Smooth muscle cell (in vitro differentiated cells): ENCODE measurements around the gene DLG4. TPM values are rescaled to one million over a fixed set of nuclear protein-coding genes. Genes with fewer than 3 reads are reported as not detected.

ENCODE experiments used
- DNase-seq: peaks from one replicate; lab custom pipeline; 2025; ENCODE audit not compliant: unreplicated experiment; lab: John Stamatoyannopoulos, UW
- H2AFZ ChIP-seq: fragments of 200-600 bp; sonication (generic); 2 replicates; pipeline ENCODE4 v1.6.0; 2016; ENCODE audit warnings: antibody characterized with exemption, low read depth, mild to moderate bottlenecking
- H3F3A ChIP-seq: fragments of 200-600 bp; sonication (generic); 2 replicates; pipeline ENCODE4 v1.6.0; 2017; ENCODE audit warnings: antibody characterized with exemption, low read depth
- H3K27ac ChIP-seq: fragments of 200-600 bp; sonication (generic); 2 replicates; pipeline ENCODE4 v1.5.1; 2016; ENCODE audit warnings: low read depth, mild to moderate bottlenecking
- H3K27me3 ChIP-seq: fragments of 200-600 bp; sonication (generic); 2 replicates; pipeline ENCODE4 v1.6.1; 2016; ENCODE audit warnings: low read depth, mild to moderate bottlenecking
- H3K36me3 ChIP-seq: fragments of 200-600 bp; sonication (generic); 2 replicates; pipeline ENCODE4 v1.5.1; 2016; ENCODE audit warnings: low read depth
- H3K4me1 ChIP-seq: fragments of 200-600 bp; sonication (generic); 2 replicates; pipeline ENCODE4 v1.5.1; 2016; ENCODE audit warnings: low read depth
- H3K4me2 ChIP-seq: fragments of 200-600 bp; sonication (generic); 2 replicates; pipeline ENCODE4 v1.6.0; 2016; ENCODE audit warnings: mild to moderate bottlenecking
- H3K4me3 ChIP-seq: fragments of 200-600 bp; sonication (generic); 2 replicates; pipeline ENCODE4 v1.5.1; 2016; ENCODE audit warnings: mild to moderate bottlenecking
- H3K79me2 ChIP-seq: fragments of 200-600 bp; sonication (generic); 2 replicates; pipeline ENCODE4 v1.6.0; 2016; ENCODE audit warnings: low read depth, mild to moderate bottlenecking
- H3K9ac ChIP-seq: fragments of 200-600 bp; sonication (generic); 2 replicates; pipeline ENCODE4 v1.6.0; 2016; ENCODE audit warnings: low read depth
- H3K9me3 ChIP-seq: fragments of 200-600 bp; sonication (generic); replicated peaks from 2 replicates; pipeline ENCODE4 v1.5.1; 2016; ENCODE audit warnings: low read depth
- H4K20me1 ChIP-seq: fragments of 200-600 bp; sonication (generic); 2 replicates; pipeline ENCODE4 v1.6.0; 2016; ENCODE audit warnings: low read depth
- WGBS: methylation state at CpG from one replicate; pipeline ENCODE4 v1.1.7; 2016; ENCODE audit warnings: low lambda C conversion rate; 5-methylcytosine and 5-hydroxymethylcytosine counted together
- polyA plus RNA-seq: library from polyadenylated mRNA; unstranded; fragments of >200 nt; fragmentation: Nextera tagmentation; extraction: Ambion mirVana; gene quantifications from 2 replicates; pipeline ENCODE4 v1.2.1, GENCODE V29; 2016
- total RNA-seq: library from RNA; depleted of rRNA; stranded (reverse); fragments of >200 nt; gene quantifications from 2 replicates; pipeline ENCODE4 v1.2.3, GENCODE V29; 2014
- TF ChIP-seq, protein P1 (sequence below): fragments of 200-600 bp; sonication (generic); IDR thresholded peaks from 2 replicates; pipeline ENCODE4 v1.5.1; 2017; ENCODE audit warnings: borderline replicate concordance, mild to moderate bottlenecking, antibody characterized with exemption; ENCODE audit not compliant: insufficient read depth, poor library complexity, severe bottlenecking

DLG4 gene
- total and polyA plus RNA-seq, 2 experiments from 2014 or later = 2.3 to 9.4 TPM

DNA sequence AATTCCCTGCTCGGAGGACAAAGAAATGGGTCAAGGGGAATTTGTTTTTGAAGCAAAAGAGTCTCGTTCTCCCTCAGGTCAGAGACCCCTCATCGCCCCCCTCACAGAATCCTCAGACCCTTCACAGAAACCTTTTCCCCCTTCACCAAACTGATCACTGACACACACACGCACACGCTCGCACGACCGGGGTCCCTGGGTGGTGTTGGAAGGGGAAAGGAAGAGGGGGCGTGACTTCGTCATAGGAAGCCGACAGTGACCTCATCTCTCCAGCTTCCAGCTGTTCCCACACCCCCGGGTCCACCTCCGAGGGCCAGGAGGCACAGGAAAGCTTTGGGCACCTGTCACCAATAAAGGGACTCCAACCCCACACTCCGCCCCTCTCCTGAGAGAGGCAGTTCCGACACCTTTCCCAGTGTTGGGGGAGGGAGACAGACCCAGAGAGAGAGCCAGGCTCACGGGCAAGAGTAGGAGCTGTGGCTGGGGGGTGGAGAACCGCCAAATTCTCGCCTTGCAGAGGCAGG, 41.6 kb downstream of the DLG4 start:
- Histone ChIP-seq H3F3A (no peaks in the 10 kb centered on the region), H3K4me1 (no peaks in the 10 kb centered on the region), H3K79me2 (no peaks in the 10 kb centered on the region), H3K4me2 (peak overlapping the region; percentile 90), H2AFZ (peak overlapping the region; percentile 36), H3K27ac (peak overlapping the region; percentile 9), H3K9ac (peak overlapping the region; percentile 71), H3K9me3 (no peaks in the 10 kb centered on the region), H3K27me3 (no peaks in the 10 kb centered on the region), H3K36me3 (no peaks in the 10 kb centered on the region), H3K4me3 (peak overlapping the region; percentile 59), H4K20me1 (no peaks in the 10 kb centered on the region)
- TF ChIP-seq, protein P1, sequence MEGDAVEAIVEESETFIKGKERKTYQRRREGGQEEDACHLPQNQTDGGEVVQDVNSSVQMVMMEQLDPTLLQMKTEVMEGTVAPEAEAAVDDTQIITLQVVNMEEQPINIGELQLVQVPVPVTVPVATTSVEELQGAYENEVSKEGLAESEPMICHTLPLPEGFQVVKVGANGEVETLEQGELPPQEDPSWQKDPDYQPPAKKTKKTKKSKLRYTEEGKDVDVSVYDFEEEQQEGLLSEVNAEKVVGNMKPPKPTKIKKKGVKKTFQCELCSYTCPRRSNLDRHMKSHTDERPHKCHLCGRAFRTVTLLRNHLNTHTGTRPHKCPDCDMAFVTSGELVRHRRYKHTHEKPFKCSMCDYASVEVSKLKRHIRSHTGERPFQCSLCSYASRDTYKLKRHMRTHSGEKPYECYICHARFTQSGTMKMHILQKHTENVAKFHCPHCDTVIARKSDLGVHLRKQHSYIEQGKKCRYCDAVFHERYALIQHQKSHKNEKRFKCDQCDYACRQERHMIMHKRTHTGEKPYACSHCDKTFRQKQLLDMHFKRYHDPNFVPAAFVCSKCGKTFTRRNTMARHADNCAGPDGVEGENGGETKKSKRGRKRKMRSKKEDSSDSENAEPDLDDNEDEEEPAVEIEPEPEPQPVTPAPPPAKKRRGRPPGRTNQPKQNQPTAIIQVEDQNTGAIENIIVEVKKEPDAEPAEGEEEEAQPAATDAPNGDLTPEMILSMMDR = no peak
- WGBS = 4% methylated on average over 18 of the region's 18 CpGs
- no peak for DNase-seq

GRCh38 chr17:7177191-7177953, 42.3 kb downstream of the DLG4 start:
- Histone ChIP-seq H3K4me3 (peak overlapping the region; percentile 59), H3K4me1 (no peaks in the 10 kb centered on the region), H3K27me3 (no peaks in the 10 kb centered on the region), H3K9ac (peak overlapping the region; percentile 73), H3K79me2 (no peaks in the 10 kb centered on the region), H3K27ac (peak overlapping the region; percentile 9), H3F3A (no peaks in the 10 kb centered on the region), H4K20me1 (no peaks in the 10 kb centered on the region), H3K36me3 (no peaks in the 10 kb centered on the region), H3K9me3 (no peaks in the 10 kb centered on the region), H2AFZ (peak overlapping the region; percentile 36), H3K4me2 (peak overlapping the region; percentile 90)
- 1% methylated on average over 30 of the region's 31 CpGs for WGBS
- TF ChIP-seq, protein P1 = peak; percentile 77
- peak; percentile 27 for DNase-seq

- peak overlapping the region; percentile 73 for H3K9ac ChIP-seq
- DNase-seq = no peak
These were observed 42.8 kb downstream of the DLG4 start for GRCh38 chr17:7176841-7177190.

More at GRCh38 chr17:7176841-7177190, 42.8 kb downstream of the DLG4 start:
- WGBS = 1% methylated on average over 11 of the region's 17 CpGs
- Histone ChIP-seq H3K36me3 (no peaks in the 10 kb centered on the region), H3K27ac (no peak overlapping the region), H3F3A (no peaks in the 10 kb centered on the region), H3K79me2 (no peaks in the 10 kb centered on the region), H3K27me3 (no peaks in the 10 kb centered on the region), H3K4me3 (peak overlapping the region; percentile 59), H3K9me3 (no peaks in the 10 kb centered on the region), H4K20me1 (no peaks in the 10 kb centered on the region), H3K4me2 (peak overlapping the region; percentile 90), H3K4me1 (no peaks in the 10 kb centered on the region), H2AFZ (no peak overlapping the region)
- TF ChIP-seq, protein P1 = no peak
